Esophagus muscularis mucosa (tissue), 4 donors: ENCODE results near the gene ADPRHL1. TPM values are rescaled to one million over a fixed set of nuclear protein-coding genes. Genes with fewer than 3 reads are reported as not detected.
"Not testable (repeated sequence)": the region's sequence is repeated elsewhere in the genome, so short reads cannot be mapped to it uniquely, and the experiment has no call there.

Source experiments
- DNase-seq: peaks from one replicate; pipeline ENCODE4 v3.0.0-alpha.2; 2017; ENCODE audit errors: extremely low spot score
- H3K27ac ChIP-seq, 4 donors: fragments of 200-600 bp; sonication (generic); replicated peaks in 1 of 4; 1 replicate in 3 of 4; 2 replicates in 1 of 4; pipeline ENCODE4 v1.5.1; 2016 to 2019; ENCODE audit warnings: mild to moderate bottlenecking in 1 of 4
- H3K27me3 ChIP-seq, 4 donors: fragments of 200-600 bp; sonication (generic); one replicate each; pipeline versions ENCODE4 v1.5.1 to v1.6.0; 2016 to 2019
- H3K36me3 ChIP-seq, 4 donors: fragments of 200-600 bp; sonication (generic); one replicate each; pipeline ENCODE4 v1.5.1; 2016 to 2019
- H3K4me1 ChIP-seq, 4 donors: fragments of 200-600 bp; sonication (generic); one replicate each; pipeline ENCODE4 v1.5.1; 2016 to 2019
- H3K4me3 ChIP-seq, 4 donors: fragments of 200-600 bp; sonication (generic); 1 replicate in 2 of 4; 2 replicates in 2 of 4; pipeline ENCODE4 v1.5.1; 2016 to 2019; ENCODE audit warnings: mild to moderate bottlenecking in 4 of 4, moderate library complexity in 1 of 4
- H3K9me3 ChIP-seq, 4 donors: fragments of 200-600 bp; sonication (generic); 1 replicate in 3 of 4; 2 replicates in 1 of 4; pipeline ENCODE4 v1.5.1; 2016 to 2019
- CTCF ChIP-seq, 3 experiments: fragments of 200-600 bp in 2 of 3; fragments of 450-650 bp in 1 of 3; sonication (generic) in 2 of 3; IDR thresholded peaks; one replicate each; pipeline ENCODE4 v1.5.1; 2017 to 2019; ENCODE audit warnings: antibody characterized with exemption in 3 of 3, mild to moderate bottlenecking in 2 of 3, moderate library complexity in 1 of 3
- EP300 ChIP-seq: sonication (generic); formaldehyde crosslinking; IDR thresholded peaks from one replicate; pipeline ENCODE4 v1.6.1; 2017; ENCODE audit warnings: antibody characterized with exemption
- POLR2A ChIP-seq: fragments of 450-650 bp; IDR thresholded peaks from one replicate; pipeline ENCODE4 v1.6.1; 2017; ENCODE audit warnings: antibody characterized with exemption, moderate library complexity, mild to moderate bottlenecking, low read depth
- POLR2AphosphoS5 ChIP-seq, 2 donors: sonication (generic); formaldehyde crosslinking; IDR thresholded peaks; one replicate each; pipeline ENCODE4 v1.6.1; 2017; ENCODE audit warnings: antibody characterized with exemption in 2 of 2
- WGBS: methylation state at CpG from one replicate; pipeline ENCODE4 v1.1.5; 2018; 5-methylcytosine and 5-hydroxymethylcytosine counted together
- intact Hi-C: fragments of 100-400 bp; cut with DNase I; formaldehyde crosslinking; loops from one replicate; pipeline ENCODE4 v1.15.1; 2023
- total RNA-seq, 4 donors: library from RNA; depleted of rRNA; stranded (reverse); fragments of >200 nt; gene quantifications; one replicate each; pipeline versions ENCODE4 v1.1.0 to v1.2.1, GENCODE V29; 2016

Gene ADPRHL1
- total RNA-seq, 4 donors from 2014 or later = 6.9 to 26.2 (median 11.0) TPM

- Histone ChIP-seq H3K27ac (no peak overlapping the region), H3K9me3 (no peaks in the 10 kb centered on the region), H3K27me3 (peaks cover 0 to 12% (median 0%) of the 10 kb centered on the region in 4 donors), H3K4me1 (peaks cover 0 to 7% (median 5%) of the 10 kb centered on the region in 4 donors), H3K4me3 (no peak overlapping the region), H3K36me3 (no peaks in the 10 kb centered on the region)
- TF ChIP-seq POLR2A (no peak), EP300 (no peak), CTCF (IDR thresholded peaks at IDR 0.05) (no peak), POLR2AphosphoS5 (IDR thresholded peaks at IDR 0.05) (no peak)
- intact Hi-C loops = loop anchor here (10.0 kb wide), 1 partner anchor 75 kb away; the partner anchor contains the start of gene LAMP1
- no peak for DNase-seq
- 91% methylated on average over 6 of the region's 10 CpGs for WGBS
These were observed 83.4 kb downstream of the ADPRHL1 start for GRCh38 chr13:113369881-113370280.

- H3K4me1 ChIP-seq = peaks cover 3 to 13% (median 11%) of the 10 kb centered on the region in 4 donors
- H3K27me3 ChIP-seq = peaks cover 0 to 5% (median 2%) of the 10 kb centered on the region in 4 donors
- no peaks in the 10 kb centered on the region for H3K9me3 ChIP-seq
- TF ChIP-seq CTCF (IDR thresholded peaks at IDR 0.05) (no peak), EP300 (no peak), POLR2A (no peak), POLR2AphosphoS5 (IDR thresholded peaks at IDR 0.05) (no peak)
- no peaks in the 10 kb centered on the region for H3K36me3 ChIP-seq
- H3K27ac ChIP-seq = no peak overlapping the region
- WGBS = 91% methylated on average over 29 of the region's 29 CpGs
- H3K4me3 ChIP-seq = no peak overlapping the region
- no peak for DNase-seq
- intact Hi-C loops = loop anchor here (10.0 kb wide), 1 partner anchor 74 kb away; the partner anchor contains the start of gene LAMP1
These were observed 84.1 kb downstream of the ADPRHL1 start for GRCh38 chr13:113369189-113369588.

GRCh38 chr13:113368353-113368752 is 84.9 kb downstream of the ADPRHL1 start:
- intact Hi-C loops = loop anchor here (10.0 kb wide), 1 partner anchor 74 kb away; the partner anchor contains the start of gene LAMP1
- H3K36me3 ChIP-seq, H3K27ac ChIP-seq, H3K27me3 ChIP-seq, H3K4me3 ChIP-seq, H3K9me3 ChIP-seq, DNase-seq: not testable (repeated sequence)
- H3K4me1 ChIP-seq = peaks cover 7 to 19% (median 16%) of the 10 kb centered on the region in 4 donors
- 95% methylated on average over 6 of the region's 6 CpGs for WGBS

- intact Hi-C loops = loop anchor here (10.0 kb wide), 1 partner anchor 73 kb away; the partner anchor contains the start of gene LAMP1
These were observed 85.5 kb downstream of the ADPRHL1 start for GRCh38 chr13:113367771-113368170.

More at GRCh38 chr13:113367771-113368170, 85.5 kb downstream of the ADPRHL1 start:
- no peak for DNase-seq
- Histone ChIP-seq H3K4me3 (no peak overlapping the region), H3K4me1 (peaks cover 8 to 25% (median 22%) of the 10 kb centered on the region in 4 donors), H3K9me3 (no peaks in the 10 kb centered on the region), H3K27me3 (peaks cover 0 to 9% (median 2%) of the 10 kb centered on the region in 4 donors), H3K27ac (no peak overlapping the region), H3K36me3 (no peaks in the 10 kb centered on the region)
- WGBS = 78% methylated on average over 6 of the region's 6 CpGs
- TF ChIP-seq EP300 = no peak
- TF ChIP-seq POLR2AphosphoS5 (IDR thresholded peaks at IDR 0.05) = no peak
- TF ChIP-seq POLR2A = no peak
- no peak for TF ChIP-seq CTCF (IDR thresholded peaks at IDR 0.05)
